ENCODE measurements around the gene JAKMIP3. TPM values are rescaled to one million over a fixed set of nuclear protein-coding genes. Genes with fewer than 3 reads are reported as not detected.

The JAKMIP3 gene
- total RNA-seq, 1 experiment from 2014 or later = 1.0 TPM

GRCh38 chr10:132068431-132069121 is 2.8 kb downstream of the JAKMIP3 start:
- no peak for ATAC-seq
- Histone ChIP-seq H3K4me2 (ENCODE audit: low read length) (no peak overlapping the region), H3K4me1 (ENCODE audit: insufficient read depth, low read length) (peaks cover 14% of the 10 kb centered on the region; the same call in 1 of the 2 replicates), H3K27me3 (ENCODE audit: low read length) (no peaks in the 10 kb centered on the region), H3K9me2 (replicated peaks; ENCODE audit: low read length) (no peaks in the 10 kb centered on the region), H2AFZ (ENCODE audit: low read length) (no peak overlapping the region), H3K9me3 (ENCODE audit: low read length) (no peaks in the 10 kb centered on the region), H3K9ac (ENCODE audit: low read length) (no peak overlapping the region), H3K79me2 (ENCODE audit: low read length) (peaks cover 17% of the 10 kb centered on the region), H4K20me1 (ENCODE audit: low read length) (no peaks in the 10 kb centered on the region), H3F3A (ENCODE audit: low read length, unreplicated experiment) (no peaks in the 10 kb centered on the region), H3K36me3 (ENCODE audit: low read depth, low read length) (no peaks in the 10 kb centered on the region), H3K27ac (ENCODE audit: low read length) (no peak overlapping the region), H3K4me3 (ENCODE audit: low read length) (no peak overlapping the region)
- intact Hi-C loops (cut with micrococcal nuclease) = no loop called here
- TF ChIP-seq EZH2 (IDR thresholded peaks at IDR 0.05; ENCODE audit: low read length, unreplicated experiment) (no peak), CTCF (conservative IDR thresholded peaks at IDR 0.05; ENCODE audit: low read depth, low read length) (no peak), EZH2phosphoT487 (IDR thresholded peaks at IDR 0.05; ENCODE audit: borderline replicate concordance, low read length) (no peak)
- POLR2A ChIA-PET (ENCODE audit: unreplicated experiment) = no interaction called here
- no peak for DNase-seq
- CTCF ChIA-PET = no interaction called here
- BruUV-seq (replicated peaks) = no TSS peak

- intact Hi-C loops (cut with micrococcal nuclease) = no loop called here
- H3K4me1 ChIP-seq (ENCODE audit: insufficient read depth, low read length) = peaks cover 14% of the 10 kb centered on the region; the same call in 1 of the 2 replicates
- H3K36me3 ChIP-seq (ENCODE audit: low read depth, low read length) = no peaks in the 10 kb centered on the region
- POLR2A ChIA-PET (ENCODE audit: unreplicated experiment) = no interaction called here
- H3F3A ChIP-seq (ENCODE audit: low read length, unreplicated experiment) = no peaks in the 10 kb centered on the region
- H3K9me3 ChIP-seq (ENCODE audit: low read length) = no peaks in the 10 kb centered on the region
- CTCF ChIA-PET = no interaction called here
- H2AFZ ChIP-seq (ENCODE audit: low read length) = no peak overlapping the region
- no peak overlapping the region for H3K27ac ChIP-seq (ENCODE audit: low read length)
- H3K9me2 ChIP-seq (replicated peaks; ENCODE audit: low read length) = no peaks in the 10 kb centered on the region
- H3K79me2 ChIP-seq (ENCODE audit: low read length) = peaks cover 17% of the 10 kb centered on the region
- no peaks in the 10 kb centered on the region for H4K20me1 ChIP-seq (ENCODE audit: low read length)
- no peak overlapping the region for H3K4me2 ChIP-seq (ENCODE audit: low read length)
- ATAC-seq (no peak), DNase-seq (no peak)
- H3K4me3 ChIP-seq (ENCODE audit: low read length) = no peak overlapping the region
- TF ChIP-seq EZH2 (IDR thresholded peaks at IDR 0.05; ENCODE audit: low read length, unreplicated experiment) = no peak
- H3K27me3 ChIP-seq (ENCODE audit: low read length) = no peaks in the 10 kb centered on the region
- H3K9ac ChIP-seq (ENCODE audit: low read length) = no peak overlapping the region
- BruUV-seq (replicated peaks) = no TSS peak
Measured at GRCh38 chr10:132069122-132069848, 3.5 kb downstream of the JAKMIP3 start.

- no TSS peak for BruUV-seq (replicated peaks)
- peaks cover 14% of the 10 kb centered on the region; the same call in 1 of the 2 replicates for H3K4me1 ChIP-seq (ENCODE audit: insufficient read depth, low read length)
- H4K20me1 ChIP-seq (ENCODE audit: low read length) = no peaks in the 10 kb centered on the region
- H3K36me3 ChIP-seq (ENCODE audit: low read depth, low read length) = no peaks in the 10 kb centered on the region
- ATAC-seq = no peak
- no peaks in the 10 kb centered on the region for H3K27me3 ChIP-seq (ENCODE audit: low read length)
- H3K4me3 ChIP-seq (ENCODE audit: low read length) = no peak overlapping the region
- H3F3A ChIP-seq (ENCODE audit: low read length, unreplicated experiment) = no peaks in the 10 kb centered on the region
- TF ChIP-seq EZH2phosphoT487 (IDR thresholded peaks at IDR 0.05; ENCODE audit: borderline replicate concordance, low read length) = no peak
- no peak for TF ChIP-seq EZH2 (IDR thresholded peaks at IDR 0.05; ENCODE audit: low read length, unreplicated experiment)
- TF ChIP-seq CTCF (conservative IDR thresholded peaks at IDR 0.05; ENCODE audit: low read depth, low read length) = no peak
- intact Hi-C loops (cut with micrococcal nuclease) = no loop called here
- CTCF ChIA-PET = no interaction called here
- H3K4me2 ChIP-seq (ENCODE audit: low read length) = no peak overlapping the region
- no peaks in the 10 kb centered on the region for H3K9me2 ChIP-seq (replicated peaks; ENCODE audit: low read length)
- POLR2A ChIA-PET (ENCODE audit: unreplicated experiment) = no interaction called here
- H3K27ac ChIP-seq (ENCODE audit: low read length) = no peak overlapping the region
- no peak for DNase-seq
- H3K9ac ChIP-seq (ENCODE audit: low read length) = no peak overlapping the region
- H2AFZ ChIP-seq (ENCODE audit: low read length) = no peak overlapping the region
- peaks cover 17% of the 10 kb centered on the region for H3K79me2 ChIP-seq (ENCODE audit: low read length)
- no peaks in the 10 kb centered on the region for H3K9me3 ChIP-seq (ENCODE audit: low read length)
Measured at GRCh38 chr10:132069849-132070182, 4.1 kb downstream of the JAKMIP3 start.

All from PC-3 (cell line).